ENCODE data around the gene NIPBL.

The NIPBL gene

GRCh38 chr5:37045703-37046102, 169.1 kb downstream of the NIPBL start:
- Histone ChIP-seq H3K9me3 (ENCODE audit: low read length) (no peaks in the 10 kb centered on the region), H3F3A (ENCODE audit: insufficient read depth, low read length) (no peaks in the 10 kb centered on the region), H3K4me1 (ENCODE audit: insufficient read depth, low read length, severe bottlenecking) (no peaks in the 10 kb centered on the region), H3K4me2 (ENCODE audit: low read length) (no peak overlapping the region), H2AFZ (ENCODE audit: low read length) (no peak overlapping the region), H3K36me3 (ENCODE audit: insufficient read depth, low read length) (peaks cover 54% of the 10 kb centered on the region; the same call in 1 of the 2 replicates), H3K9me2 (ENCODE audit: low read depth, low read length) (no peaks in the 10 kb centered on the region), H3K79me2 (ENCODE audit: insufficient read depth, low read length) (no peaks in the 10 kb centered on the region), H4K20me1 (ENCODE audit: insufficient read depth, low read length) (no peaks in the 10 kb centered on the region), H3K27me3 (ENCODE audit: insufficient read depth, low read length) (no peaks in the 10 kb centered on the region), H3K27ac (ENCODE audit: low read depth, low read length, poor library complexity, severe bottlenecking) (no peak overlapping the region), H3K4me3 (ENCODE audit: low read depth, low read length, poor library complexity, severe bottlenecking) (no peak overlapping the region), H3K9ac (ENCODE audit: low read length) (no peak overlapping the region)
- no peak for TF ChIP-seq EZH2 (IDR thresholded peaks at IDR 0.05; ENCODE audit: borderline replicate concordance, low read length)
- TF ChIP-seq, protein P1, sequence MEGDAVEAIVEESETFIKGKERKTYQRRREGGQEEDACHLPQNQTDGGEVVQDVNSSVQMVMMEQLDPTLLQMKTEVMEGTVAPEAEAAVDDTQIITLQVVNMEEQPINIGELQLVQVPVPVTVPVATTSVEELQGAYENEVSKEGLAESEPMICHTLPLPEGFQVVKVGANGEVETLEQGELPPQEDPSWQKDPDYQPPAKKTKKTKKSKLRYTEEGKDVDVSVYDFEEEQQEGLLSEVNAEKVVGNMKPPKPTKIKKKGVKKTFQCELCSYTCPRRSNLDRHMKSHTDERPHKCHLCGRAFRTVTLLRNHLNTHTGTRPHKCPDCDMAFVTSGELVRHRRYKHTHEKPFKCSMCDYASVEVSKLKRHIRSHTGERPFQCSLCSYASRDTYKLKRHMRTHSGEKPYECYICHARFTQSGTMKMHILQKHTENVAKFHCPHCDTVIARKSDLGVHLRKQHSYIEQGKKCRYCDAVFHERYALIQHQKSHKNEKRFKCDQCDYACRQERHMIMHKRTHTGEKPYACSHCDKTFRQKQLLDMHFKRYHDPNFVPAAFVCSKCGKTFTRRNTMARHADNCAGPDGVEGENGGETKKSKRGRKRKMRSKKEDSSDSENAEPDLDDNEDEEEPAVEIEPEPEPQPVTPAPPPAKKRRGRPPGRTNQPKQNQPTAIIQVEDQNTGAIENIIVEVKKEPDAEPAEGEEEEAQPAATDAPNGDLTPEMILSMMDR (IDR thresholded peaks at IDR 0.05; ENCODE audit: low read length): no peak

- Histone ChIP-seq H3F3A (ENCODE audit: insufficient read depth, low read length) (no peaks in the 10 kb centered on the region), H3K79me2 (ENCODE audit: insufficient read depth, low read length) (no peaks in the 10 kb centered on the region), H2AFZ (ENCODE audit: low read length) (no peak overlapping the region), H3K4me3 (ENCODE audit: low read depth, low read length, poor library complexity, severe bottlenecking) (no peak overlapping the region), H3K9ac (ENCODE audit: low read length) (no peak overlapping the region), H3K9me2 (ENCODE audit: low read depth, low read length) (no peaks in the 10 kb centered on the region), H3K9me3 (ENCODE audit: low read length) (no peaks in the 10 kb centered on the region), H3K36me3 (ENCODE audit: insufficient read depth, low read length) (peaks cover 69% of the 10 kb centered on the region), H3K4me1 (ENCODE audit: insufficient read depth, low read length, severe bottlenecking) (no peaks in the 10 kb centered on the region), H3K27ac (ENCODE audit: low read depth, low read length, poor library complexity, severe bottlenecking) (no peak overlapping the region), H4K20me1 (ENCODE audit: insufficient read depth, low read length) (no peaks in the 10 kb centered on the region), H3K27me3 (ENCODE audit: insufficient read depth, low read length) (no peaks in the 10 kb centered on the region), H3K4me2 (ENCODE audit: low read length) (no peak overlapping the region)
- TF ChIP-seq, protein P1 (IDR thresholded peaks at IDR 0.05; ENCODE audit: low read length): no peak
- TF ChIP-seq EZH2 (IDR thresholded peaks at IDR 0.05; ENCODE audit: borderline replicate concordance, low read length): no peak
Measured at GRCh38 chr5:37047947-37048346, 171.4 kb downstream of the NIPBL start.

GRCh38 chr5:37054391-37054790, 177.8 kb downstream of the NIPBL start:
- Histone ChIP-seq H3K9me3 (ENCODE audit: low read length) (no peaks in the 10 kb centered on the region), H3K9me2 (ENCODE audit: low read depth, low read length) (no peaks in the 10 kb centered on the region), H3F3A (ENCODE audit: insufficient read depth, low read length) (no peaks in the 10 kb centered on the region)

More at GRCh38 chr5:37054391-37054790, 177.8 kb downstream of the NIPBL start:
- Histone ChIP-seq H3K79me2 (ENCODE audit: insufficient read depth, low read length) (no peaks in the 10 kb centered on the region), H3K27ac (ENCODE audit: low read depth, low read length, poor library complexity, severe bottlenecking) (no peak overlapping the region), H4K20me1 (ENCODE audit: insufficient read depth, low read length) (no peaks in the 10 kb centered on the region), H3K27me3 (ENCODE audit: insufficient read depth, low read length) (no peaks in the 10 kb centered on the region), H3K4me1 (ENCODE audit: insufficient read depth, low read length, severe bottlenecking) (no peaks in the 10 kb centered on the region), H3K4me3 (ENCODE audit: low read depth, low read length, poor library complexity, severe bottlenecking) (no peak overlapping the region), H3K9ac (ENCODE audit: low read length) (no peak overlapping the region), H2AFZ (ENCODE audit: low read length) (no peak overlapping the region), H3K36me3 (ENCODE audit: insufficient read depth, low read length) (peaks cover 76% of the 10 kb centered on the region), H3K4me2 (ENCODE audit: low read length) (no peak overlapping the region)
- TF ChIP-seq, protein P1 (IDR thresholded peaks at IDR 0.05; ENCODE audit: low read length): no peak
- no peak for TF ChIP-seq EZH2 (IDR thresholded peaks at IDR 0.05; ENCODE audit: borderline replicate concordance, low read length)
